Activated naive CD4-positive, alpha-beta T cell treated with anti-CD3 and anti-CD28 coated beads, Interleukin-2, amount 10 ng/mL, durations not matched to agents 7 days and 5 days (primary cell): ENCODE data around the gene BCAN.
A peak's percentile ranks its signal among the peaks of the same experiment; 100 is the strongest.

ENCODE experiments used
- CTCF ChIA-PET: fragments of 350-600 bp; sonication (Branson Sonifier 250); formaldehyde crosslinking; loops from one replicate; lab custom pipeline; 2021; ENCODE audit warnings: antibody characterized with exemption; lab: Charles Lee
- DNase-seq: peaks from one replicate; pipeline ENCODE4 v3.0.0-alpha.2; 2020
- H3K27ac Mint-ChIP-seq: one replicate; pipeline ENCODE4 v1.8.0; 2021; ENCODE audit warnings: mild to moderate bottlenecking, moderate library complexity, mixed read lengths
- H3K27me3 Mint-ChIP-seq: one replicate; pipeline ENCODE4 v1.8.0; 2021; ENCODE audit warnings: mild to moderate bottlenecking, mixed read lengths
- H3K36me3 Mint-ChIP-seq: one replicate; pipeline ENCODE4 v1.8.0; 2021; ENCODE audit warnings: mixed read lengths
- H3K4me1 Mint-ChIP-seq: one replicate; pipeline ENCODE4 v1.8.0; 2021; ENCODE audit warnings: mixed read lengths
- H3K4me3 Mint-ChIP-seq: one replicate; pipeline ENCODE4 v1.8.0; 2021; ENCODE audit warnings: mild to moderate bottlenecking, moderate library complexity, mixed read lengths
- H3K9me3 Mint-ChIP-seq: one replicate; pipeline ENCODE4 v1.8.0; 2021; ENCODE audit warnings: mixed read lengths

The BCAN gene

DNA sequence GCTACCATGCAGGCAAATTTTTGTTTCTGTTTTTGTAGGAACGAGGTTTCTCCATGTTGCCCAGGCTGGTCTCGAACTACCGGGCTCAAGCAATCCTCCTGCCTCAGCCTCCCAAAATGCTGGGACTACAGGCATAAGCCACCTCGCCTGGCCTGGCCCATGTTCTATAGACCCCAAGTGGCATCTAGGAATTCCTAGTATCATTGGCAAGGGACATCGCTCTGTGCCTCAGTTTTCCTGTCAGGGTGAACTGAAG lies 20.8 kb downstream of the BCAN start:
- H3K27ac Mint-ChIP-seq: peak overlapping the region; percentile 78
- peaks cover 62% of the 10 kb centered on the region for H3K4me1 Mint-ChIP-seq
- peaks cover 81% of the 10 kb centered on the region for H3K27me3 Mint-ChIP-seq
- CTCF ChIA-PET: interaction anchor here (2.7 to 8.7 kb wide), 2 partner anchors 27 to 36 kb away, joined by 13 to 264 read pairs; no protein-coding TSS in a partner anchor
- no peaks in the 10 kb centered on the region for H3K36me3 Mint-ChIP-seq
- H3K9me3 Mint-ChIP-seq: no peaks in the 10 kb centered on the region
- no peak overlapping the region for H3K4me3 Mint-ChIP-seq
- DNase-seq: no peak

DNA sequence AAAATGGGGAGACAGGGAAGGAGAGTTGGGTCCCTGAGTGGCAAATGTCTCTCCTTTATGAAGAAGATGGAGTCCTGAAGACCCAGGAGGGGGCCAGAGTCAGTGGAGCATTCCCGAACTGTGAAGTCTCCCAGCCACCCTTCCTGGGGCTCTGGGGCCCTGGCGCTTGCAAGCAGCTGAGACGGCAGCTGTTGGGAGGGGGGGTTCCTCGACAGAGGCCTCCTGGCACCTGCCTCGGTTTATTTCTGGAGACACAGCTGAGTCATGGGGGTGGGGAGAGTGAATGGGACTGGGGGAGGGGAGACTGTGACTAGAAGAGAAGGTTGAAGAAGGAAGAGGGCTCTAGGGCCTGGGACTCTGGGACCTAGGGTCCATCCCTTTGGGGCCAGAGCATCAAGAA lies 21.3 kb downstream of the BCAN start:
- Mint-ChIP-seq H3K36me3 (no peaks in the 10 kb centered on the region), H3K27me3 (peaks cover 81% of the 10 kb centered on the region), H3K4me1 (peaks cover 58% of the 10 kb centered on the region), H3K9me3 (no peaks in the 10 kb centered on the region), H3K27ac (peak overlapping the region; percentile 78), H3K4me3 (no peak overlapping the region)
- CTCF ChIA-PET: no interaction called here
- no peak for DNase-seq

DNA sequence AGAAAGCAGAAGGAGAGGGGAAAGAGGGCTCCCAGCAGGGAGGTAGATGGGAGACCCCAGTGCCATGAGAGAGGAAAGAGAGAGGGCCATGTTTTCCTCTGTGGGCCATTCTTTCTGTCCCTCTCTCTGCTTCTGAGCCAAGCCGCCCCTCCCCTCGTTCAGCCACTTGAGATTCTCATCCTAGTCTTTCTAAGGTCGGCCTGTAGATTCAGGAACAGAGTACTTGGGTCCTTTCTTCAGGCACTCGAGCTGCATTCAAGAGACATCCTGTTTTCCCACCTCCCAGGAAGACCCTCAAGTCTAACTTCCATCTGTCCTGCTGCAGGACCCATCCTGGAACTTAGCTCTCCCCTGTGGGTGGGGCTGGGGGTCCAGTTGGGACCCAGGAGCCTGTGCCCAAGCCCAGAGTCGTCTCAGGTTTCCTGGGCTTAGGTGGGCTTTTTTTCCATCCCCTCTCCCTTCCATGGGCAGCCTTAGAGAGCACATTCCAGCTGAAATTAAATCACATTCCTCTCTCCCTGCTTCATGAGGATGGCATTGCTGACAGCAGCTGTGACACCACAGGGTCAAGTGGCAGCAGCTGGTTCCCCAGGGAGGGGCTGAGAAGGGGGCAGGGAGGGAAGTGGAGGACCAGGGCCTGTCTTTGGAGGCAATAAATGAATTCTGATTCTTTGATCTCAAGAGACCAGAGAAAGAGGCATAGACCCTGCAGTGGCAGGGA lies 22.3 kb downstream of the BCAN start:
- Mint-ChIP-seq H3K9me3 (no peaks in the 10 kb centered on the region), H3K4me1 (peaks cover 53% of the 10 kb centered on the region), H3K4me3 (no peak overlapping the region), H3K27me3 (peaks cover 79% of the 10 kb centered on the region), H3K27ac (no peak overlapping the region), H3K36me3 (no peaks in the 10 kb centered on the region)
- CTCF ChIA-PET: interaction anchor here (1.5 to 3.1 kb wide), 2 partner anchors 13 to 61 kb away, joined by 4 to 16 read pairs; partner anchors contain the start of gene NES
- no peak for DNase-seq

DNA sequence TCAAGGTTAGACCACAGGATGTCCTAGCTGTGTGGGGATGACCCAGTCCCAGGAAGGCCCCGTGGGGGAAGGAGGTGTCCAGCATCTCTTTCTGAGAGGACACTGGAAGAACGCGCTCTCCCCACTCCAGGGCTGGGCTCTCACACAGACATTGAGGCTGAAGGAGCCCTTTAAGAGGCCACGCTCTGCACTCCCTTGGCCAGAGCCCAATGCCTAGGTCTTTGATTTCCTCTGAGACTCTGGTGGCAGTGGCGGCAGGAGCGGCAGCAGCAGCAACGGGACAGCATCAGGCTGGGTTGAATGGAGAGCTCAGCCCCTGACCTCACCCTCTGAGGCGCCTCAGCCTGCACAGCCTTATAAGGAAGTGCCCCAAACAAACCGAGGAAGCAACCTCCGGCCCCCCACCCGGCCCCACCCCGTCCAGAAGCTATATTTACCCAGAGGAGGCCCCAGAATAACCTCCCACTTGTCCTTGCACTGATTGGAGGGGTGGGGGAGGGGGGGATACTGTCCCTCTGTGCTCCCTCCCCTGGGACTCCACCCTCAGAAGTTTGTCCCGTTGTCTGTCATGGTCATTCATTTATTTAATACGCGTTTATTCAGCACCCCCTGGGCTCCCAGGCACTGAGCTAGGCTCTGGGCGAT lies 23.0 kb downstream of the BCAN start:
- Mint-ChIP-seq H3K27me3 (peaks cover 82% of the 10 kb centered on the region), H3K4me1 (peaks cover 47% of the 10 kb centered on the region), H3K36me3 (no peaks in the 10 kb centered on the region), H3K9me3 (no peaks in the 10 kb centered on the region), H3K4me3 (no peak overlapping the region), H3K27ac (no peak overlapping the region)
- DNase-seq: no peak
- CTCF ChIA-PET: interaction anchor here (1.0 to 3.1 kb wide), 4 partner anchors 12 to 60 kb away, joined by 3 to 16 read pairs (median 4); partner anchors contain the start of gene NES

DNA sequence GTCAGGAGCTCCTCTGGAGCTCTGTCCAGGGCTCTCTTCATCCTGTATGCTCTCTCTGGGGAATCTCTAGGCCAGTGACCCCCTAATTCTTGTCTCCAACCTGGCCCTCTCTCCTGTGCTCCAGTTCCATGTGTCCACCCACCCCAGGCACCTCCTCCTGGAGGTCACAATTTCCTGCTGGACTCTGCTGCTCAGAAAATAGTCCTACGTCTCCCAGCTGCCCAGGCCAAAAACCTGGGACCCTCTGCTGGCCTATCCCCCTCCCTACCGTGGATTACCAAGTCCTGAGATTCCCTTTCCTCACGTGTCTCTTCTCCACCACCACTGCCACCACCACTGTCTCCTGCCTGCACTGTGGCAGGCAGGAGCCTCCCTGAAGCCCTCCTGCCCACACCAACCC lies 23.6 kb downstream of the BCAN start:
- Mint-ChIP-seq H3K4me1 (peaks cover 40% of the 10 kb centered on the region), H3K27ac (no peak overlapping the region), H3K36me3 (no peaks in the 10 kb centered on the region), H3K9me3 (no peaks in the 10 kb centered on the region), H3K4me3 (no peak overlapping the region), H3K27me3 (peaks cover 85% of the 10 kb centered on the region)
- CTCF ChIA-PET: interaction anchor here (1.0 to 3.1 kb wide), 5 partner anchors 12 to 60 kb away, joined by 3 to 16 read pairs (median 4); partner anchors contain the start of gene NES
- DNase-seq: no peak

DNA sequence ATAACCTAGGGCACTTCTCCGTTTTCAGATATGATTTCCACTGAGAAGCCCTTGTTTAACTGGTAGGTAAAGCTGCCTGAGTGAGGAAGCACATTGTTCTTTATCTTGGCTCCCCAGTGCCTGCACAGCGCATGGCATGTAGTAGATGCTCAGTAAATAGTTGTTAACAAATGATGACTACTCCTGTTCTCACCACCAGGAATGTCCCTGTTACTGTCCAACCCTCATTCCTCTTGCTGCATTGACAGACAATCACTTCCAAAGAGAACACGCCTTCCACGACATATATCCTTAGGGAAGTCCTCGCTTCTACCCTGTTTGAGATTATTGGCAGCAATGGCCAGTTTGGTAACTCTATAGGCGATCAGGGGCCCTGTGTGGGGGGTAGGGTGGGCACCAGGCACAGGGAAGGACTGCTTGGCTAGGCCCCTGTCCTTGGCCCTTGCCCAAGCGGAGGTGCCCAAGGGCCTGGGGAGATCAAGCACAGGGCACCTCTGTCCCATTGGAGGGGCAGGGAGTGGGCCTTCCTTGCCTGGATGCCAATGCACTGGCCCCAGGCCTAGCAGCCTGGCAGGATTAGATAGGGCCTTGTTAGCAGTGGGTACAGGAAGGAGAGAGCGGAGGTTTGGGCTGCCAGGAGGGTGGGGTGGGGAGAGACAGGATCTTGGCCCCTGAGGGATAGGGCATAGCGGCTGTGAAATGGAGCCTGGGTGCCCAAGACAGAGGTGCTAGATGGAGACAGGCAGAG lies 25.1 kb downstream of the BCAN start:
- Mint-ChIP-seq H3K36me3 (no peaks in the 10 kb centered on the region), H3K4me1 (peaks cover 25% of the 10 kb centered on the region), H3K9me3 (no peaks in the 10 kb centered on the region), H3K27me3 (peaks cover 92% of the 10 kb centered on the region), H3K27ac (no peak overlapping the region), H3K4me3 (no peak overlapping the region)
- CTCF ChIA-PET: interaction anchor here (1.3 to 3.1 kb wide), 2 partner anchors 9 to 10 kb away, joined by 6 to 16 read pairs; partner anchors contain the start of gene NES
- no peak for DNase-seq

DNA sequence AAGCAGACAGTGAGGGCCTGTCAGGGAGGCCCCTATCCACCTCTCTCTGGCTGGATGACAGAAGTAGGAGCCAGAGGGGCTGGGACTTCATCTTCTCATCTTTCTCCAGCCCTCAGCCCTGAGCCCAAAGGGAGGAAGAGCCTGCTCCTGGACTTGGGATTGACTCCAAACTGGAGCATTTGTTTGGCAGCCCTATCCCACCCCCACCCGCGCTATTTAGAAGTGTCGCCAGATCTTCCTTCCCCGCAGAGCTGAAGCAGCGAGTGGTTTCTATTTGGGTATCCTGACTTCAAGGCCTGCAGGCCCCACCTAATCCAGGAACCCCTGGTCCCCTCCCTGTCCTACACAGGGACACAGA lies 25.7 kb downstream of the BCAN start:
- peaks cover 93% of the 10 kb centered on the region for H3K27me3 Mint-ChIP-seq

DNA sequence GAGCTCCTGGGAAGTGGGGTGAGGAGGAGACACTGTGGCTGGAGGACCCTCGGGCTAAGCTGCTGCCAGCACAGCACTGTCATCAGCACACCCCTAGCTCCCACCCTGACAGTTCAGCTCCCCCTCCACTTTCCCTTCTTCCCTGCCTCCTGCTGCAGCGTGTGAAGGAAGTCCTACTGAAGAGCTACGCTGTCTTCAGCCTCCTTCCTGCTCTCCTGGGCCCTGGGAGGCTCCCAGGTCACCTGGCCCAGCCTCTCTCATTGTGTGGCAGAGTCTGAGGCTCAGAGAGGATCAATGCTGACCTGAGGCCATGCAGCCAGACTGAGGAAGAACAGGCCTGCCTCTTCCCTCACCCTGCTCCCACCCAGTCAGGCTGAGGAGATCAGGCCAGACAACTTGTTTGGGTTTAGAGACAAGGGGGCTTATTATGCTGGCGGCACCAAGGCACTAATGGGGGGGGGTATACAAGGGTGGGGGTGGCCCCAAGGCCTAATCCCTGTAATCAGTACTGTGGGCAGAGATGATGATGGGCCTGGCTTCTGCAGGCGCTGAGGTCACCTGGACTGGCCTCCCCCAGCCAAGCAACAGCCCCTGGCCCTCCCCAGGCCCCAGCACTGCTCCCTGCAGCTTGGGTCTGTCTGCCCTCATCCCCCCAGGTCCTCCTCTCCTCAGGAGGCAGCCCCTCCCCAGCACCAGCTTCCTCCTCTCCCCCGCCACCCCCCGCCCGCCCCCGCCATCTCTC lies 26.2 kb downstream of the BCAN start:
- Mint-ChIP-seq H3K27ac (no peak overlapping the region), H3K27me3 (peaks cover 93% of the 10 kb centered on the region), H3K4me3 (no peak overlapping the region), H3K9me3 (no peaks in the 10 kb centered on the region), H3K36me3 (no peaks in the 10 kb centered on the region), H3K4me1 (peaks cover 17% of the 10 kb centered on the region)
- CTCF ChIA-PET: interaction anchor here (1.3 kb wide), 1 partner anchor 8 kb away, joined by 6 read pairs; no protein-coding TSS in a partner anchor
- DNase-seq: no peak

More for the DNA sequence above, 25.7 kb downstream of the BCAN start:
- no peak for DNase-seq
- H3K36me3 Mint-ChIP-seq: no peaks in the 10 kb centered on the region
- H3K4me1 Mint-ChIP-seq: peaks cover 21% of the 10 kb centered on the region
- H3K27ac Mint-ChIP-seq: no peak overlapping the region
- CTCF ChIA-PET: interaction anchor here (1.3 kb wide), 1 partner anchor 9 kb away, joined by 6 read pairs; no protein-coding TSS in a partner anchor
- no peak overlapping the region for H3K4me3 Mint-ChIP-seq
- no peaks in the 10 kb centered on the region for H3K9me3 Mint-ChIP-seq

DNA sequence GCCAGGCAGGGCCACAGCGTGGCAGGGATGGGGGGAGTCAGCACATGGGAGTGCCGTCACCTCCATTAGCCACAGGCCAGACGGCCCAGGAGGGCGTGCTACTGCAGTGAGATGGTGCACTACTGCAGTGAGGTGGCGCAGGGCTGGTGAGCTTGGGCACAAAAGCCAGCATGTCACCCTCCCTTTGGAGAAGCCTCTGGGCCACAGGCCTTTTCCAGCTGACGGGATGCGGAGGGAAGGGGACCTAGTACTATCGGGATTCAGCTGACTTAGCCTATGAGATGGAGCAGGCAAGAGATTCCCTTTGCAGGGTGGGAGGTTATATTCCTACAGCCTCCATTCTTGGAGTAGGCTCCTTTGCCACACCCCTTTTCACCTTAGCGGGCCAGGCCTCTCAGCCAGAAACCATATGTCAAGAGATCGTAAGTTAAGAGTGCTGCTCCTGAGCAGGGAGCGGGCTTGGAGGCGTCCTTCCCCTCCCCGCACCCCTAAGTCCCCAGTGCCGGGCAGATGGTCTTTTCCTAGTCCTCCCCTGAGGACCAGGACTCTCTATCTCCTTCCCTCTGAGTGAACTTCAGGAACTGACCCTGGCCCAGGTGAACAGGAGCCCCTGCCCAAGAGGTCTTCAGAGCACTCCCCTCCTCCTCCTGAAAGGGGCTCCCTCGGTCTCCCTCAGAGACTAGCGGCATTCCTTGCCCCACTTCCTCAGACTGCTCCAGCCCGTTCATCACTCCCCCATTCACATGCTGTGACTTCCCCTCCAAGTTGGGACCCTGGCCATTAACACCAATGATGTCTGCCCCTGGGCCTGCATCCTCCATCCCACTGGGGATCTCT lies 27.1 kb downstream of the BCAN start:
- DNase-seq: no peak
- Mint-ChIP-seq H3K9me3 (no peaks in the 10 kb centered on the region), H3K27ac (no peak overlapping the region), H3K4me1 (peaks cover 17% of the 10 kb centered on the region), H3K4me3 (no peak overlapping the region), H3K36me3 (no peaks in the 10 kb centered on the region), H3K27me3 (peaks cover 93% of the 10 kb centered on the region)
- CTCF ChIA-PET: no interaction called here

DNA sequence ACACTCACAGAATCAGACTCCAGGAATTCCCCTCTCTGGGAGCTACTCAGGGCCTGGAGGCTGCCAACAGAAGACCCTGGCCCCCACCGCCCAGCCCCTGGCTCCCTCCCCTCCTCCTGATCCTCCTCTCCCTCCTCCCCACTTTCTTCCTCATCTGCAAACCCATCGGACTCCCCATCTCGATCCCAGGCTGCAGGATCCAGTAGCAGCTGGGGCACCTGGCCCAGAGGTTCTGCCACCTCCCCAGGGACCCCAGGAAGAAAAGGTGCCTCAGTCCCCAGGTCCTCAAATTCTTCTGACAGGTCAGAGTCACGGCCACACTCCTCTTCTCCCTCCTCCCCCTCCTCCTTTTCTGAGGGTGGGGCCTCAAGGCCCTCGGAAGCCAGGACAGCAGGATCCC lies 27.9 kb downstream of the BCAN start:
- no peak overlapping the region for H3K4me3 Mint-ChIP-seq

DNA sequence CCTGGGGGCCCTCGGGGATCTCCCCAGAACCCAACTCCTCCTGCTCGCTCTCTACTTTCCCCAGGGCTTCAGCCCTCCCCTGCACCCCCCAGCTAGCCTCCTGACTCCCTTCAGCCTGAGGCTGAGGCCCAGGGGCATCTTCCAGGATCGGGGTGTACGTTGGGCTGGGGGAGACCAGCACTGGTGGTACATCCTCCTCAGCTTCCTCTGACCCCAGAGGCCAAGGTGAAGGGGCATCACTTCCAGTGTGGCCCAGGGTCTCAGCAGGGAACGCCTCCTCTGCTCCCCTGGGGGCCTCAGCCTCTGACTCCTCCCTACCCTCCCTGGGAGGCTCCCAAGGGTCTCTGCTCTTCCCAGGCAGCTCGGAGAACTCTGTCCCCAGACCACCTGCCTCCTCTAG lies 28.4 kb downstream of the BCAN start:
- Mint-ChIP-seq H3K27ac (no peak overlapping the region), H3K4me3 (no peak overlapping the region)
- CTCF ChIA-PET: no interaction called here

More for the DNA sequence above, 27.9 kb downstream of the BCAN start:
- CTCF ChIA-PET: no interaction called here
- no peak for DNase-seq
- no peak overlapping the region for H3K27ac Mint-ChIP-seq
- no peaks in the 10 kb centered on the region for H3K36me3 Mint-ChIP-seq
- peaks cover 9% of the 10 kb centered on the region for H3K4me1 Mint-ChIP-seq
- H3K9me3 Mint-ChIP-seq: no peaks in the 10 kb centered on the region
- peaks cover 93% of the 10 kb centered on the region for H3K27me3 Mint-ChIP-seq

DNA sequence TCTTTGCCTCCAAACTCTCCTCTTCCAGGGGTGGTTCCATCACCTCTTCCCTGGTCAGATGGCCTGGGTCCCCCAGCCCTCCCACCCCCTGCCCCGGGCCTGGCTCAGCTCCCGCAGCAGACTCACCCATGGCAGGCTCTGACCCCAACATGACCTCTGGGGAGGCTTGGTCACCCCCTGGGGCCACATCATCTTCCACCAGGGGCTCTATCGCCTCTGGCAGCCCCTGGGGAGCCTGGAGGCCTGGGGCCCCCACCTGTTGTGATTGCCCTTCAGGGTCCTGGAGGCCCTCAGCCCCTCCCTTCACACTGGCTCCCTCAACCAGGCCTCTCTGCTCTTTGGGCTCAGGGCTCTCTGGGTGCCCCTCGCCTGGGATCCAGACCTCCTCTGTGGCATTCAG lies 28.9 kb downstream of the BCAN start:
- CTCF ChIA-PET: no interaction called here

More for the DNA sequence above, 28.4 kb downstream of the BCAN start:
- H3K9me3 Mint-ChIP-seq: no peaks in the 10 kb centered on the region
- DNase-seq: no peak
- peaks cover 93% of the 10 kb centered on the region for H3K27me3 Mint-ChIP-seq
- H3K36me3 Mint-ChIP-seq: no peaks in the 10 kb centered on the region
- H3K4me1 Mint-ChIP-seq: peaks cover 5% of the 10 kb centered on the region

DNA sequence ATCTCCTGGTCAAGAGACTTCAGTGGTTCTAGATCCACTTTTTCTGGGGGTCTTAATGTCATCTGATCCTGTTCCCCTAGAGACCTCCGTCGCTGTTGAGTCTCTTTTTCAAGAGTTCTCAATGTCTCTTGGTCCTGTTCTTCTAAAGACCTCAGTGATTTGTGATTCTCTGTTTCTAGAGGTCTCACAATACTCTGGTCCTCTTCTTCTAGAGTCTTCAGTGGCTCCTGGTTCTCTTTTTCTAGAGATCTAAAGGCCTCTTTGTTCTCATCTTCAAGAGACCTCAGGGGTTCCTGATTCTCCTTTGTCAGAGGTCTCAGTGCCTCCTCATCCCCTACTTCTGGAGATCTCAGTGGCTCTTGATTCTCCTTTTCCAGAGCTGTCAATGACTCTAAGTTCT lies 29.9 kb downstream of the BCAN start:
- H3K27ac Mint-ChIP-seq: no peak overlapping the region
- peaks cover 94% of the 10 kb centered on the region for H3K27me3 Mint-ChIP-seq

More for the DNA sequence above, 28.9 kb downstream of the BCAN start:
- H3K4me1 Mint-ChIP-seq: peaks cover under 1% of the 10 kb centered on the region
- H3K27ac Mint-ChIP-seq: no peak overlapping the region
- no peak for DNase-seq
- no peaks in the 10 kb centered on the region for H3K36me3 Mint-ChIP-seq
- no peaks in the 10 kb centered on the region for H3K9me3 Mint-ChIP-seq
- H3K4me3 Mint-ChIP-seq: no peak overlapping the region
- peaks cover 93% of the 10 kb centered on the region for H3K27me3 Mint-ChIP-seq

More for the DNA sequence above, 29.9 kb downstream of the BCAN start:
- Mint-ChIP-seq H3K4me3 (no peak overlapping the region), H3K9me3 (no peaks in the 10 kb centered on the region), H3K36me3 (no peaks in the 10 kb centered on the region), H3K4me1 (no peaks in the 10 kb centered on the region)
- CTCF ChIA-PET: interaction anchor here (1.0 to 1.3 kb wide), 2 partner anchors 12 to 44 kb away, joined by 3 to 4 read pairs; no protein-coding TSS in a partner anchor
- DNase-seq: no peak
